Trophoblast cell (in vitro differentiated cells and primary cell): ENCODE data around the gene KCNG1.

Source experiments
- DNase-seq, 2 donors: peaks; one replicate each; pipeline ENCODE4 v3.0.0-alpha.2; 2016
- H2AFZ ChIP-seq: 2 replicates; pipeline ENCODE4 v1.6.1; 2013; ENCODE audit warnings: low read length, moderate library complexity, mild to moderate bottlenecking; ENCODE audit not compliant: insufficient read depth, poor library complexity
- H2AK5ac ChIP-seq: 2 replicates; pipeline ENCODE4 v1.6.1; 2013; ENCODE audit warnings: mild to moderate bottlenecking, low read length
- H2BK120ac ChIP-seq: 2 replicates; pipeline ENCODE4 v1.6.1; 2013; ENCODE audit warnings: low read length, mild to moderate bottlenecking, moderate library complexity; ENCODE audit not compliant: insufficient read depth, poor library complexity
- H2BK12ac ChIP-seq: 2 replicates; pipeline ENCODE4 v1.6.1; 2013; ENCODE audit warnings: mild to moderate bottlenecking, low read length, moderate library complexity
- H2BK5ac ChIP-seq: 2 replicates; pipeline ENCODE4 v1.6.1; 2013; ENCODE audit warnings: low read length, low read depth, moderate library complexity, mild to moderate bottlenecking; ENCODE audit not compliant: poor library complexity
- H3K14ac ChIP-seq: 2 replicates; pipeline ENCODE4 v1.6.1; 2013; ENCODE audit warnings: mild to moderate bottlenecking, low read length
- H3K18ac ChIP-seq: 2 replicates; pipeline ENCODE4 v1.6.1; 2013; ENCODE audit warnings: mild to moderate bottlenecking, low read length
- H3K23ac ChIP-seq: 2 replicates; pipeline ENCODE4 v1.6.1; 2013; ENCODE audit warnings: low read length
- H3K27ac ChIP-seq: 2 replicates; pipeline ENCODE4 v1.5.1; 2013; ENCODE audit warnings: low read depth, mild to moderate bottlenecking, inconsistent platforms, low read length, moderate library complexity
- H3K27me3 ChIP-seq: 2 replicates; pipeline ENCODE4 v1.6.1; 2013; ENCODE audit warnings: inconsistent platforms, mild to moderate bottlenecking, low read length, moderate library complexity; ENCODE audit not compliant: insufficient read depth
- H3K36me3 ChIP-seq, 2 experiments: 1 replicate in 1 of 2; 2 replicates in 1 of 2; pipeline ENCODE4 v1.6.1; 2013; ENCODE audit warnings: low read length in 2 of 2, mild to moderate bottlenecking in 2 of 2, moderate library complexity in 1 of 2; ENCODE audit not compliant: insufficient read depth in 2 of 2, control insufficient read depth in 1 of 2
- H3K4ac ChIP-seq: 2 replicates; pipeline ENCODE4 v1.6.1; 2013; ENCODE audit warnings: low read depth, mild to moderate bottlenecking, low read length, moderate library complexity
- H3K4me1 ChIP-seq, 2 experiments: 1 replicate in 1 of 2; 2 replicates in 1 of 2; pipeline ENCODE4 v1.6.1; 2013; ENCODE audit warnings: low read length in 2 of 2, mild to moderate bottlenecking in 2 of 2, moderate library complexity in 1 of 2; ENCODE audit not compliant: insufficient read depth in 2 of 2, control insufficient read depth in 1 of 2
- H3K4me2 ChIP-seq: 2 replicates; pipeline ENCODE4 v1.6.1; 2013; ENCODE audit warnings: inconsistent platforms, mild to moderate bottlenecking, low read length, moderate library complexity
- H3K4me3 ChIP-seq: 2 replicates; pipeline ENCODE4 v1.5.1; 2013; ENCODE audit warnings: mild to moderate bottlenecking, low read depth, low read length, inconsistent platforms
- H3K79me1 ChIP-seq: one replicate; pipeline ENCODE4 v1.6.1; 2013; ENCODE audit warnings: low read length
- H3K79me2 ChIP-seq: 2 replicates; pipeline ENCODE4 v1.6.1; 2013; ENCODE audit warnings: low read length, mild to moderate bottlenecking; ENCODE audit not compliant: control insufficient read depth, insufficient read depth, poor library complexity
- H3K9ac ChIP-seq: 2 replicates; pipeline ENCODE4 v1.6.1; 2013; ENCODE audit warnings: mild to moderate bottlenecking, low read length
- H3K9me3 ChIP-seq: 2 replicates; pipeline ENCODE4 v1.6.1; 2013; ENCODE audit warnings: low read depth, mild to moderate bottlenecking, control low read depth, inconsistent platforms, low read length; ENCODE audit not compliant: insufficient read depth
- H4K12ac ChIP-seq: 2 replicates; pipeline ENCODE4 v1.6.1; 2013; ENCODE audit warnings: low read depth, mild to moderate bottlenecking, low read length, moderate library complexity
- H4K8ac ChIP-seq: 2 replicates; pipeline ENCODE4 v1.6.1; 2013; ENCODE audit warnings: low read depth, mild to moderate bottlenecking, low read length, moderate library complexity
- H4K91ac ChIP-seq: one replicate; pipeline ENCODE4 v1.6.1; 2013; ENCODE audit warnings: low read depth, mild to moderate bottlenecking, low read length, moderate library complexity
- WGBS: extraction: QIAGEN DNeasy Blood & Tissue Kit; methylation state at CpG from one replicate; pipeline ENCODE4 v1.1.7; 2013; ENCODE audit warnings: missing lambda C conversion rate; ENCODE audit not compliant: insufficient read length, insufficient coverage; ENCODE audit errors: extremely low coverage; 5-methylcytosine and 5-hydroxymethylcytosine counted together

KCNG1 gene

DNA sequence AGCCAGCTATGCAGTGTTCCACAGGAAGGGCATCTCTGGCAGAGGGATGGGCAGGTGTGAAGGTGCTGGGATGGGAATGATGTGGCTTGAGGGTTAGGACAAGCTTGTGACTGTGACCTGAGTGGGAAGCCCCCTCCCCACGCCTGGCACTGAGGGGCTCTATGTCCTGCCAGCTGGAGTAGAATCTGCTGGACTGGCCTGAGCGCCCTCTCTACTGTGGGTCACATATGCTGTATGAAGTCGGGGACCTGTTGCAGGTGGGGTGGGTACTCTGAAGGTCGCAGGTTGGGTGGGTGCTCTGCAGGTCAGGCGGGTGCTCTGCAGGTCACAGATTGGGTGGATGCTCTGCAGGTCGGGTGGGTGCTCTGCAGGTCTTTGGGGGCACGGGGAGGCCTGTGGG, 20.3 kb downstream of the KCNG1 start:
- H2AFZ ChIP-seq = no peak overlapping the region
- H2BK12ac ChIP-seq = no peak overlapping the region
- no peaks in the 10 kb centered on the region for H3K27me3 ChIP-seq
- peaks cover 3% of the 10 kb centered on the region for H3K79me1 ChIP-seq
- H3K14ac ChIP-seq = no peak overlapping the region
- H3K23ac ChIP-seq = no peak overlapping the region
- peaks cover 0 to 2% of the 10 kb centered on the region in 2 experiments for H3K4me1 ChIP-seq
- H2BK5ac ChIP-seq = no peak overlapping the region
- no peak overlapping the region for H3K4me2 ChIP-seq
- H4K12ac ChIP-seq = no peak overlapping the region
- H3K18ac ChIP-seq = no peak overlapping the region
- DNase-seq = no peak
- H2AK5ac ChIP-seq = no peak overlapping the region
- no peak overlapping the region for H3K4me3 ChIP-seq
- H3K4ac ChIP-seq = no peak overlapping the region
- WGBS = no CpG with 5 or more reads among the region's 7 CpGs
- no peak overlapping the region for H3K27ac ChIP-seq
- H3K79me2 ChIP-seq = no peaks in the 10 kb centered on the region
- no peak overlapping the region for H2BK120ac ChIP-seq
- H3K36me3 ChIP-seq = no peaks in the 10 kb centered on the region
- H3K9me3 ChIP-seq = peaks cover 2% of the 10 kb centered on the region
- no peak overlapping the region for H4K8ac ChIP-seq
- no peak overlapping the region for H4K91ac ChIP-seq
- no peak overlapping the region for H3K9ac ChIP-seq

DNA sequence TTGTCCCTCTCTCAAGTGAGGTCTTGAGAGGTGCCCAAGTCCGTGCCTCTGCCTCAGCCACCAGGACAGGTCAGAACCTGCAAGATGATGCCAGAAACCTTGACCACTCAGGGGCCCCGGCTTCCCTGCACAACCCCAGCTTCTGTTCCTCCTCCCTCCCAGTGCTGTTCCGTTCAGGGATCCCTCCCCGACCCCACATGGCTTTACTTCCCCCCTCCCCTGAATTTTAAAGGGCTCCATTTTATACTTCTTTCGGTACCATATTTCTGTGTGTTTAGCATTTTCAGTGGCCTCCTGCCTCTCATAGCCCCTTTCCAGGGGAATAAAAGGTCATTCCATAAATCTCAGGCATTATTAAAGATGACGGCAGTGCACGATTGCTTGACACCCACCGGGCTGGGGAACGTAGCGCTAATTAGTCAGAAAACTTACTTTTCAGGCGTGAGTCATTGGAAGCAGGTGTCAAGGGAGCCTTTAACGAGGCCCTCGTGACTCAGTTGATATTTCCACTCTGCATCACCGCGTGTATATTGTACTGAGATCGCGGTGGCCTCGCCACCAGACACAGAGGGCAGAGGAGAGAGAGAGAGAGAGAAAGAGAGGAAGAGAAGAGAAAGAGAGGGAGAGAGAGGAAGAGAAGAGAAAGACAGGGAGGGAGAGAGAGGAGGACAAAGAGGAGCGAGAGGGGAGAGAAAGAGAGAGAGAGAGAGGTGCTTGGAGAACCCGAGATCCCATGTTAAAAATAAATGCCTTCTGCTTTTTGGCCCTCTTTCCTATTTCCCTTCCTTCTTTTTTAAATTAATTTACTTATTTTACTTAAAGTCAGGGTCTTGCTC, 21.3 kb downstream of the KCNG1 start:
- H3K27ac ChIP-seq = no peak overlapping the region
- no peak overlapping the region for H3K4me3 ChIP-seq
- peaks cover 2% of the 10 kb centered on the region for H3K9me3 ChIP-seq
- peaks cover 3% of the 10 kb centered on the region for H3K79me1 ChIP-seq
- H3K79me2 ChIP-seq = no peaks in the 10 kb centered on the region
- no CpG with 5 or more reads among the region's 20 CpGs for WGBS
- H2AFZ ChIP-seq = no peak overlapping the region
- no peak overlapping the region for H3K23ac ChIP-seq
- no peak overlapping the region for H4K91ac ChIP-seq
- DNase-seq = peak in 1 of 2 donors; percentile 15
- no peak overlapping the region for H3K14ac ChIP-seq
- no peak overlapping the region for H2BK120ac ChIP-seq
- no peak overlapping the region for H2BK12ac ChIP-seq
- H3K4ac ChIP-seq = no peak overlapping the region
- H2AK5ac ChIP-seq = no peak overlapping the region
- H3K27me3 ChIP-seq = no peaks in the 10 kb centered on the region
- peaks cover 0 to 4% of the 10 kb centered on the region in 2 experiments for H3K4me1 ChIP-seq
- no peak overlapping the region for H3K9ac ChIP-seq
- no peaks in the 10 kb centered on the region for H3K36me3 ChIP-seq
- no peak overlapping the region for H3K18ac ChIP-seq
- no peak overlapping the region for H4K8ac ChIP-seq
- no peak overlapping the region for H4K12ac ChIP-seq
- no peak overlapping the region for H2BK5ac ChIP-seq
- no peak overlapping the region for H3K4me2 ChIP-seq

DNA sequence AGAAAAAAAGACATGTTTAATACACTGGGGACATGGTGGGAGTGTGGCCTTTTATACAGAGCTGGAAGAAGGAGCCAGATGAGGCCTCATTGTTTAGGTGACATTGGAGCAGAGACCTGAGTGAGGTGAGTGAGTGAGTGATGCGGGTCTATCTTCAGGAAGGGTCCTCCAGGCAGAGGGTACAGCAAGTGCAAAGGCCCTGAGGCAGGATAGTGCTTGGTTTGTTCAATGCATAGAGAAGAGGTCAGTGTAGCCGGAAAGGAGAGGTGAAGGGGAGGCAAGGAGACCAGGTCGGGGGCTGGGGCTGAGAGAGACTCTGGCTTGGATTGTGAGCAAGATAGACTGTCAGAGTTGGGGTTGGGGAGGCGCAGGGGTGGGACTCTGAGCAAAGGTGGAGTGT, 23.6 kb downstream of the KCNG1 start:
- WGBS = no CpG with 5 or more reads among the region's 4 CpGs

DNA sequence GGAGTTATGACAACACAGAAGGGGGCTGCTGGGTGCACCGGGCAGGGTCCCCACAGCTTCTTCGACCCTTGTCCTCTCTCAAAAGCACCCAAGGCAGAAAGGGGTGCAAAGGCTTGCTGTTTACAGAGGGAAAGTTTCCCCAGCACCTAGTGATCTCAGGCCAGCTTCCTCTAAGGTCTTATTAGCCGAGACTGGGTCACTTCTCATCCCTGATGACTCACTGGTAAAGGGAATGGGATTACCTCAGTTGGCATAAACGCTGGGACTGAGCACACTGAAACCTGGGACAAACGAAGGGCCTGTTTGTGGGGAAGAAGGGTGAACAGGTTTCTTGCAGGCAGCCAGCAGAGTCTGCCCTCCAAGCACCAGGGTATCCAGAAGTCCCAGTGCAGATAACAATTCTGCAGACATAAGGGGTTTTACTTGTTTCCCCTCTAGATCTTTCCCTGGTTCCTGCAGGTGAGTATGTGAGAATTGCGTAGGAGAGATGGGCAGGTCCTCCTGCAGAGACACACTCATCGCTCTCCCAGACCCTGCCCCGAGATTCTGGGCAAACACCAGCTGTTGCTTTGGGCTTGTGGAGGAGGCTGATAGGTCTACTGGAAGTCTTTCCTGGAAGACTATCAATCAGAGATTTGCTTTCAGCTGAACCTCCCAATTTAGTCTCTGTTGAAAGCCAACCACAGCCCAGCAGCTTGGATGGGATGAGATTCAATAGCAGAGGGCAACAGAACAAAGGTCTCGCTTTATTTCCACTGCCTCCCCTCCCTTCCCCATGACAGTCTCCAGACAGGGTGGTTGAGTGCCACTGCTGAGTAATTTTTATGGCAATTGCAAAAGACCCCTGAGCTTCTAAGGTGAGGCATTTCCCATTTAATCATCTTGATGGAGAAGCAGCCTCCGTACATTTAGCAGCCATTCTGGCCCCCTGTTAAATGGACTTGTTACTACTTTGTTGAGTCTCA, 25.7 kb downstream of the KCNG1 start:
- Histone ChIP-seq H3K14ac (no peak overlapping the region), H3K18ac (no peak overlapping the region), H2AFZ (no peak overlapping the region), H3K23ac (no peak overlapping the region), H3K36me3 (no peaks in the 10 kb centered on the region), H3K9ac (no peak overlapping the region), H3K4me1 (peaks cover 8 to 12% of the 10 kb centered on the region in 2 experiments), H2BK120ac (no peak overlapping the region), H3K27ac (no peak overlapping the region), H4K12ac (no peak overlapping the region), H3K79me2 (no peaks in the 10 kb centered on the region), H4K8ac (no peak overlapping the region), H3K4me2 (no peak overlapping the region), H3K79me1 (peaks cover 3% of the 10 kb centered on the region), H3K27me3 (no peaks in the 10 kb centered on the region), H2AK5ac (no peak overlapping the region), H4K91ac (no peak overlapping the region), H3K4ac (no peak overlapping the region), H2BK12ac (no peak overlapping the region), H3K4me3 (no peak overlapping the region), H2BK5ac (no peak overlapping the region), H3K9me3 (no peaks in the 10 kb centered on the region)
- WGBS = no CpG with 5 or more reads among the region's 10 CpGs
- DNase-seq = no peak

More for the DNA sequence above, 23.6 kb downstream of the KCNG1 start:
- no peak overlapping the region for H4K8ac ChIP-seq
- DNase-seq = no peak
- H3K9ac ChIP-seq = no peak overlapping the region
- no peak overlapping the region for H2BK12ac ChIP-seq
- no peak overlapping the region for H3K18ac ChIP-seq
- H3K4me1 ChIP-seq = peaks cover 0 to 5% of the 10 kb centered on the region in 2 experiments
- peaks cover 3% of the 10 kb centered on the region for H3K79me1 ChIP-seq
- no peak overlapping the region for H3K23ac ChIP-seq
- no peak overlapping the region for H3K4ac ChIP-seq
- no peaks in the 10 kb centered on the region for H3K36me3 ChIP-seq
- H3K27ac ChIP-seq = no peak overlapping the region
- no peak overlapping the region for H3K4me2 ChIP-seq
- no peak overlapping the region for H4K91ac ChIP-seq
- H2AK5ac ChIP-seq = no peak overlapping the region
- no peak overlapping the region for H2BK5ac ChIP-seq
- H2AFZ ChIP-seq = no peak overlapping the region
- no peak overlapping the region for H3K14ac ChIP-seq
- no peaks in the 10 kb centered on the region for H3K9me3 ChIP-seq
- no peak overlapping the region for H4K12ac ChIP-seq
- H3K4me3 ChIP-seq = no peak overlapping the region
- no peaks in the 10 kb centered on the region for H3K79me2 ChIP-seq
- H2BK120ac ChIP-seq = no peak overlapping the region
- no peaks in the 10 kb centered on the region for H3K27me3 ChIP-seq
